ENCODE results near the gene REN. TPM values are rescaled to one million over a fixed set of nuclear protein-coding genes. Genes with fewer than 3 reads are reported as not detected.

Gene REN
- total and polyA plus RNA-seq, 12 donors: 0.24 to 3.6 (median 0.95) TPM; not detected in 3

GRCh38 chr1:204123376-204123775 is 42.8 kb downstream of the REN start:
- intact Hi-C loops (cut with DNase I): no loop called here
- Histone ChIP-seq H3K4me1 (replicated peaks in 1 of 2) (peaks cover 8 to 15% of the 10 kb centered on the region in 2 donors), H3K27me3 (no peaks in the 10 kb centered on the region), H3K27ac (no peak overlapping the region), H3K4me3 (no peak overlapping the region), H3K9me3 (replicated peaks in 1 of 3) (no peaks in the 10 kb centered on the region), H3K36me3 (replicated peaks in 1 of 2) (peaks cover 0 to 56% of the 10 kb centered on the region in 2 donors)
- TF ChIP-seq, protein P1, sequence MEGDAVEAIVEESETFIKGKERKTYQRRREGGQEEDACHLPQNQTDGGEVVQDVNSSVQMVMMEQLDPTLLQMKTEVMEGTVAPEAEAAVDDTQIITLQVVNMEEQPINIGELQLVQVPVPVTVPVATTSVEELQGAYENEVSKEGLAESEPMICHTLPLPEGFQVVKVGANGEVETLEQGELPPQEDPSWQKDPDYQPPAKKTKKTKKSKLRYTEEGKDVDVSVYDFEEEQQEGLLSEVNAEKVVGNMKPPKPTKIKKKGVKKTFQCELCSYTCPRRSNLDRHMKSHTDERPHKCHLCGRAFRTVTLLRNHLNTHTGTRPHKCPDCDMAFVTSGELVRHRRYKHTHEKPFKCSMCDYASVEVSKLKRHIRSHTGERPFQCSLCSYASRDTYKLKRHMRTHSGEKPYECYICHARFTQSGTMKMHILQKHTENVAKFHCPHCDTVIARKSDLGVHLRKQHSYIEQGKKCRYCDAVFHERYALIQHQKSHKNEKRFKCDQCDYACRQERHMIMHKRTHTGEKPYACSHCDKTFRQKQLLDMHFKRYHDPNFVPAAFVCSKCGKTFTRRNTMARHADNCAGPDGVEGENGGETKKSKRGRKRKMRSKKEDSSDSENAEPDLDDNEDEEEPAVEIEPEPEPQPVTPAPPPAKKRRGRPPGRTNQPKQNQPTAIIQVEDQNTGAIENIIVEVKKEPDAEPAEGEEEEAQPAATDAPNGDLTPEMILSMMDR (IDR thresholded peaks at IDR 0.05): peak in 3 of 6 experiments; percentile 14 to 34 (median 33)
- no peak for TF ChIP-seq POLR2A (IDR thresholded peaks at IDR 0.05)
- DNase-seq: no peak
- WGBS, 4 donors: 63 to 78% (median 75%) methylated on average over 4 to 9 of the region's 9 CpGs

DNA sequence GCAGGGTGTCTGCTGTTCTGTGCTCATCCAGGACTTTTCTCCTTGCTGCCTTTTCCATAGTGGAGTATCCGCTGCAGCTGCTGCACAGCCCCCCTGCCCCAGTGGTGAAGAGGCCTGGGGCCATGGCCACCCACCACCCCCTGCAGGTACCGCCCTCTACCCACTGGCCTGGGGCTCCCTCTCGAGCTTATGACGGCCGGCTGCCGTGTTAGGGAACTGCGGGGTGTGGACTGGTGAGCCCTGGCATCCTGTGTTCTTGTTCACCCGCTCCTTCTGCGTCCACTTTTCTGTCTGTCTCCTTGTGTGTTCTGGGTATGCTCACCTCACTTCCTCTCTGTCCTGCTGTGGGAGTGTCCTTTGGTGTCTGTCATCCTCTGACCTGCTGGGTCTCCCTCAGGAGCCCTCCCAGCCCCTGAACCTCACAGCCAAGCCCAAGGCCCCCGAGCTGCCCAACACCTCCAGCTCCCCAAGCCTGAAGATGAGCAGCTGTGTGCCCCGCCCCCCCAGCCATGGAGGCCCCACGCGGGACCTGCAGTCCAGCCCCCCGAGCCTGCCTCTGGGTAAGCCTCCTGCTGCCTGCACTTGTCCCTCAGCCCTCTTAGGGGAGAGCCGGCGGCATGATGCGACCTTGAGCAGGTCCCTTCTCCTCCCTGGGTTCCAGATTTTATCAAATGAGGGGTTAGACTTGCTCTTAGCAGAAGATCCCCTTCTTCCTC is 44.1 kb downstream of the REN start:
- intact Hi-C loops (cut with DNase I): no loop called here
- 88 to 96% (median 89%) methylated on average over 9 to 17 of the region's 17 CpGs for WGBS, 4 donors
- no peak overlapping the region for H3K4me3 ChIP-seq

GRCh38 chr1:204116539-204116938 is 49.6 kb downstream of the REN start:
- WGBS, 4 donors: 88 to 100% (median 92%) methylated on average over 2 to 4 of the region's 4 CpGs
- H3K4me1 ChIP-seq (replicated peaks in 1 of 2): peaks cover 13 to 19% of the 10 kb centered on the region in 2 donors
- no peak for DNase-seq
- intact Hi-C loops (cut with DNase I): no loop called here
- TF ChIP-seq, protein P1 (IDR thresholded peaks at IDR 0.05): no peak
- no peak for TF ChIP-seq POLR2A (IDR thresholded peaks at IDR 0.05)
- no peak overlapping the region for H3K27ac ChIP-seq
- H3K36me3 ChIP-seq (replicated peaks in 1 of 2): peaks cover 0 to 23% of the 10 kb centered on the region in 2 donors
- H3K9me3 ChIP-seq (replicated peaks in 1 of 3): no peaks in the 10 kb centered on the region
- no peak overlapping the region for H3K4me3 ChIP-seq
- H3K27me3 ChIP-seq: no peaks in the 10 kb centered on the region

More for the DNA sequence above, 44.1 kb downstream of the REN start:
- DNase-seq: no peak
- Histone ChIP-seq H3K36me3 (replicated peaks in 1 of 2) (peaks cover 0 to 68% of the 10 kb centered on the region in 2 donors), H3K27me3 (no peaks in the 10 kb centered on the region), H3K9me3 (replicated peaks in 1 of 3) (no peaks in the 10 kb centered on the region), H3K4me1 (replicated peaks in 1 of 2) (peaks cover 2 to 9% of the 10 kb centered on the region in 2 donors), H3K27ac (peak overlapping the region in 1 of 5 donors; percentile 5)
- TF ChIP-seq, protein P1 (IDR thresholded peaks at IDR 0.05): no peak
- no peak for TF ChIP-seq POLR2A (IDR thresholded peaks at IDR 0.05)

- TF ChIP-seq, protein P1 (IDR thresholded peaks at IDR 0.05): no peak
- TF ChIP-seq POLR2A (IDR thresholded peaks at IDR 0.05): no peak
- Histone ChIP-seq H3K27ac (no peak overlapping the region), H3K36me3 (replicated peaks in 1 of 2) (peaks cover 0 to 23% of the 10 kb centered on the region in 2 donors), H3K9me3 (replicated peaks in 1 of 3) (no peaks in the 10 kb centered on the region), H3K4me3 (no peak overlapping the region), H3K27me3 (no peaks in the 10 kb centered on the region), H3K4me1 (replicated peaks in 1 of 2) (peaks cover 13 to 19% of the 10 kb centered on the region in 2 donors)
- WGBS, 4 donors: 78 to 84% (median 83%) methylated on average over 4 of the region's 4 CpGs
- DNase-seq: no peak
- intact Hi-C loops (cut with DNase I): no loop called here
Measured at GRCh38 chr1:204115116-204115515, 51.0 kb downstream of the REN start.
